GM21576 (cell line): Measurements from ENCODE around the gene FIZ1.

Source experiments
- ATAC-seq: cut with Tn5 transposase; IDR thresholded peaks from one replicate; pipeline ENCODE4 v1.9.1; 2021; ENCODE audit warnings: mild to moderate bottlenecking, moderate library complexity; ENCODE audit not compliant: unreplicated experiment

FIZ1 gene

DNA sequence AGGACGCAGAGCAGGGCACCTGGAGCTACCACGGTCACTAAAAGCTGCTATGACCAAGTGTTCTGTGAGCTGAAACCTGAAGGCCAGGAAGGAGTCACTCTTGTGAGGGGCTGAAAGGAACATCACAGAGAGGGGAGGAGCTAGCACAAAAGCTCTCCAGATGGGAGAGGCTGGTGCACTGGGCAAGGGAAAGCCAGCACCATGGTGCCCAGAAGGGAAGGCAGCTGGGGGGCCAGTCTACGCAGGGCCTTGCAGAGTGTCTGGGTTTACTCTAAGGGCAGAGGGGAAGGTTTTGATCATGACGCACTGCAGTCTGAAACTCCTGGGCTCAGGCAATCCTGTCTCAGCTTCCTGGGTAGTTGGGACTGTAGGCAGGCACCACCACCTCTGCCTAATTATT lies 37.4 kb upstream of the FIZ1 start:
- ATAC-seq = no peak

GRCh38 chr19:55635856-55636440 lies 36.6 kb upstream of the FIZ1 start:
- no peak for ATAC-seq

GRCh38 chr19:55635334-55635717 lies 36.0 kb upstream of the FIZ1 start:
- ATAC-seq = no peak

GRCh38 chr19:55633861-55634260 lies 34.5 kb upstream of the FIZ1 start:
- no peak for ATAC-seq

DNA sequence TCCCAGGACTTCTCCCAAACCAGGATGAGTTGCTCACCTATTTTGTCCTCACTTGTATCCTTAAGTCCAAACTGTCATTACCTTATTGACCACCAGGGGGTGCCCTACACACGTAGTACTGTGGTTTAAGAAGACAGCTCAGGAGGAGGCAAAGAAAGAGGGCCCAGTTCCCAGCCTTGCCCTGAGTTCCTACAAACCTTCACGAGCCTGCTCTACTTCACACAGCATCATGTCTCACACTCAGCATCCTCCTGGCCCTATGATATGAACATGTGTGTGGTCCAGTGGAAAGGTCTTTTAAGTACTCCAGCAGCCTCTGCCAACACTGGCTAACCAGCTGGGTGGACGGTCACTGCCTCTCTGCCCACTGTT lies 33.1 kb upstream of the FIZ1 start:
- no peak for ATAC-seq

DNA sequence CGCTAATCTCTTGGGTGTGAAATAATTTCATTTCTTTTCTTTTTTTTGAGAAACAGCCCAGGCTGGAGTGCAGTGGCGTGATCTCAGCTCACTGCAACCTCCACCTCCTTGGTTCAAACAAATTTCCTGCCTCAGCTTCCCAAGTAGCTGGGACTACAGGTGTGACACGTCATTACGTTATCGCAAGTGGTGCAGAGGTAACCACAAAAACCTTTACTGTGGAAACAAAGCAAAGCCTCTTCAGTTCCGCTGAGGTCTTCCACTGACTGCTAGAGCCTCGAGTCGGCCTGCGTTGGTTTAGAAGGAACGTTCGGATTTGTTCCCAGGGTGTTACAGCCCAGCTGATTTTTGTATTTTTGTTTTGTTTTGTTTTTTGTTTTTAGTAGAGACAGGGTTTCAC lies 27.0 kb upstream of the FIZ1 start:
- no peak for ATAC-seq

- ATAC-seq = no peak
Measured at GRCh38 chr19:55625004-55625326, 25.6 kb upstream of the FIZ1 start.

DNA sequence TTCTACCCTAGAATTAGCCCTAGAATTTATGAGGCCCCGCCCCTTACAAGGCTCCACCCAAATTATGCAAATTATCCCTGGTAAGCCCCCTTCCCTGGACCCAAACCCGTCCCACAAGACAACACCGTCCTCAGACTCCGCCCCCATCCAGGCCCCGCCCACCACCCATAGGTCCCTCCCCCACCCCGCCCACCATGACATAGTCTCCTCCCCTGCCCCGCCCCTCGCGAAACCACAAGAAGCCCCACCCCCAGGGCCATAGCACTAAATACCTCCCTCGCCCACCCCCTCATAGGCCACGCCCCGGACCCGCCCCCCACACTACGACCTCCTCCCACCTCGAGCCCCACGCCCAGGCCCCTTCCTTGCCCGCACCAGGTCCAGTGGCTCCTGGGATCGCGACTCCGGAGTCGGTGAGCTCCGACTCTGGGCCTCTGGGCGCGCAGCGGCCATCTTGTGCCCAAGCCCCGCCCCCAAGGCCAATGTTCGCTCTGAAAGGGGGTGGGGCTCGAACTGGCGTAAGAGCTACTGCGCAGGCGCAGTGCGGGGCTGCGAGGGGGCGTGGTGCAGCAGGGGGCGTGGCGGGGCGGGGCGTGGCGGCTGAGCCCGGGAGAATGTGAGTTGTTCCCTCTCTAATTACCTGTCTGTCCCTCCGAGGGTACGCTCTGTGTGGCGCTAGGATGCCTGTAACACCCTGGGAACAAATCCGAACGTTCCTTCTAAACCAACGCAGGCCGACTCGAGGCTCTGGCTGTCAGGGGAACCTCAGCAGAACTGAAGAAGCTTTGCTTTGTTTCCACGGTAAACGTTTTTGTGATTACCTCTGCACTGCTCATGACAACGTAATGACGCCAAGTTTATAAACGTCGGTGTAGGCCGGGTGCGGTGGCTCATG lies 25.0 kb upstream of the FIZ1 start, which contains the start of gene ZNF784:
Gene ZNF784, minus strand, starts transcription at position 458 of the 895 bp plus-strand sequence. Its CDS starts 5 bp downstream, at position 453.
- peak; percentile 68 for ATAC-seq

DNA sequence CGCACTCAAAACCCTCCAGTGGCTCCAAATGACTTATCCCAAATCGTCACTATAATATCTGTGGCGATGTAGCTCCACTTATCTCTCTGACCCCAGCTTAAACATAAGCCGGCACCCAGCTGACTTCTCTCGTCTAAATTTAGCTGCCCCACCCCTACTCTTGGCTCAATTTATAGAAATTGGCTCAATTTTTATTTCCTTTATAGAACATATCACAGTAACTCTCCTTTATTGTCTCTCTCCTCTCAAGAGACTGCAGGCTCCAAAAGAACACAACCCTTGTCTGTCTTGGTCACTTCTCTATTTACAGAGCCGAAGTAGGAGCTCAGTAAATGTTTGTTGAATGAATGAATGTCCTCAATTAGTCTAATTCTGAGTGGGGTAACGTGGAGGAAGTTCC lies 24.2 kb upstream of the FIZ1 start:
- no peak for ATAC-seq

GRCh38 chr19:55623130-55623529 lies 23.8 kb upstream of the FIZ1 start:
- ATAC-seq = no peak

DNA sequence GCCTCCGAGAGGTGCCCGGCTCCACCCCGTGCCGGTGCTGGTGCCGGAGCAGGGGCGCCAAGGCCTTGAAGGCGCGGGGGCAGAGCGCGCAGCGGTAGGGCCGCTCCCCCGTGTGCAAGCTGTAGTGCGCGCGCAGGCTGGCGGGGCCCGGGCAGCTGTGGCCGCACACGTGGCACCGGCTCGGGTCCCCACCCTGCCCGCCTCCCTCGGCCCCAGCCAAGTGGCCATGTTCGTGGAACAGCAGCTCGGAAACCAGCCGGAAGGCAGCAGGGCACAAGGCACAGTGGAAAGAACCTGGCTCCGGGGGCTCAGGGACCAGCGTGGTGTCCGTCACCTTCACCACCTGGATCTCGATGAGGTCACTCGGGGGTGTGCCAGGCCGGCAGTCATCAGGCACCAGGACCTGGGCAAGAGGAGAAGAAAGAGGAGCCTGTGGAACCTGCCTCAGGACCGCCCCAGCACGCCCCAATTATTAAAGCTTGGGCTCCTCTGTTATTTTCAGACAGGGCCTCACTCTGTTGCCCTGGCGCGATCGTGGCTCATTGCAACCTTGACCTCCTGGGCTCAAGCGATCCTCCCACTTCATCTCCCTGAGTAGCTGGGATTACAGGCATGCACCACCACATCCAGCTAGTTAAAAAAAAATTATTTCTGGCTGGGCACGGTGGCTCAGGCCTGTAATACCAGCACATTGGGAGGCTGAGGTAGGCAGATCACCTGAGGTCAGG lies 23.1 kb upstream of the FIZ1 start:
- no peak for ATAC-seq

DNA sequence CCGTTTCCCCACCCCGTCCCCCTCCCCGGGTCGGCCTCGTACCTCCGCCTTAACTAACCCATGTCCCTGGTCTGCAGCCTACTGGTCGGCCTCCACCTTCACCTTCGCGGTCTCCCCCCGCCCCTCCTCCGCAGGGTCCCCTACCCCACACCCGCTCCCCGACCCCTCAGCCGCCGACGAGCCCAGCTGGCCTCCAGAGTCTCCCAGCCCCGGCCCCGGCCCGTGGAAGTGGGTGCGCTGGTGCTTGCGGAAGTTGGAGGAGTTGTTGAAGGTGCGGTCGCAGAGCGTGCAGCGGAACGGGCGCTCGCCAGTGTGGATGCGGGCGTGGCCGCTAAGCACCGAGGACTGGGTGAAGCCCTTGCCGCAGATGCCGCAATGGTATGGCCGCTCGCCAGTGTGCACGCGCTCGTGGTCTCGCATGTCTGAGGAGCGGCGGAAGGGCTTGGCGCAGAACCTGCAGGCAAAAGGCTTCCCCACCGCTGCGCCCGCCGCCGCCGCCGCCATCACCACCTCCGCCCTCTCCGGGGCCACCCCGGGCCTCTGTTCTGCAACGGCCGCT lies 22.4 kb upstream of the FIZ1 start:
- no peak for ATAC-seq

GRCh38 chr19:55621205-55621672 lies 21.9 kb upstream of the FIZ1 start:
- no peak for ATAC-seq

DNA sequence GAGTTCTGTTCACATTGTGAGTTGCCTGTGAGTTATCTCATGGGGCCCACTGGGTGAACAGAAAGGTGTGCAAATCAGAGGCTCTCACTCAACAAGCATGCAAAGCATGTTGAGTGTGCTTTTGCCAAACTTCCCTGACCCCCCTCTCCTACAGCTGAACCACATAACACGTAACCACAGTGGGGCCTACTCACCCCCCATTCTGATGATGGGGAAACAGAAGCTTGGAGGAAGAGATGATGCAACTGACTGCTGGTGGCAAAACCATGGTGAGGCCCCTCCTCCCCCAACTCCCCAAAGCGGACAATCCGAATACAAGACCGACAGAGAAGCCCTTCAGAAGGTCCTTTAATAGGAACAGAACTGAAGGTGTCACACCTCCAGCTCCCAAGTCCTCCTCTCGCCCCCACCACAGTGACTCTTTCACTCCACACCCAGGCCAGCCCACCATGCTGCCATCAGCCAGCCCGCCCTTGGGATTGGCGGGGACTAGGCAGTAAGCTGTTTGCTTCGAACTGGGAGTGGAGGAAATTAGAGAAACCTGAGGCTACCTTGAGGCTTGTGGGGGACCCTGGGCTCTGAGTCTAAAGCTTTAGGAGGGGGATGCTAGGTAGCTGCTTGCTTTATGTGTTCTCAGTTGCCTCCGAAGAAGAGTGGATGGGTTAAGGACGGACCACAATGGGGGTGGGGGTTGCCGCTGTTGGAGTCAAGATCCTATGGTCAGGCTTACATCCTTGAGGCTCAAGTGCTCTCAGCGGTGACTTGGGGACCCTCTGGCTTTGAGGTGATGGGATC lies 21.3 kb upstream of the FIZ1 start:
- ATAC-seq = no peak

GRCh38 chr19:55619286-55619685 lies 20.0 kb upstream of the FIZ1 start:
- ATAC-seq = no peak

DNA sequence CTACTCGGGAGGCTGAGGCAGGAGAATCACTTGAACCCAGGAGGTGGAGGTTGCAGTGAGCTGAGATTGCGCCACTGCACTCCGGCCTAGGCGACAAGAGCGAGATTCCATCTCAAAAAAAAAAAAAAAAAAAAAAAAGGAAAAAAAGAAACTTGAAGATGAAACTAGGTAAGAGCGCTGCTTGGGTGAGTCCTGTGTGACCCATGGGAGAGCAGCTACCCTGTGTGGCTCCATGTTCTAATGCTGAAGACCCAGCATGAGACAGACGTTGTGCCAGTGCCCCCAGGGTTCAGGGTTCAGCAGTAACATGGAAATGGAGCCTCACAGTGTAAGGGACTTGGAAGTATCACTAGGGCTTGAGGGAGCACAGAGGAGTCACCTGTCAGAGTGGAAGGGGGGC lies 19.1 kb upstream of the FIZ1 start:
- no peak for ATAC-seq

DNA sequence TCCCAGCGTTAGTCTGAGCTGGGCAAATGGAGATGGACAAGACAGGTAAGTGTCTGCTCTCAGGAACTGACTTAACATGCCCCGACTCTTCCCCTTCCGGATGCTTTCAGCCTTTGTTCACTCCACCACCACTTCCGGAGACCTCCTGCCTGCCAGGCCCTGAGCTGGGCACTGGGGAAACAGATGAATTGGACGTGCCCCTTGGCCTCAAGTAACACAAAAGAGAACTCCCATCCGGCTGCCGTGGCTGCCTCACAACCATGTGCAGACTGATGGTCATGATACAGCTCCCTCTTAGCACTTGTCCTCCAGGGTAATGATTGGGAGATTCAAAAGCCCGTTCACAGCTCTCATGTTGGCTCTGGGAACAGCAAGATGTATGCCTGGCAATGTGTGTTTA lies 18.1 kb upstream of the FIZ1 start:
- ATAC-seq = no peak

GRCh38 chr19:55616395-55616875 lies 17.1 kb upstream of the FIZ1 start:
- no peak for ATAC-seq

- no peak for ATAC-seq
Measured at GRCh38 chr19:55615543-55616394, 16.5 kb upstream of the FIZ1 start.
